Neural progenitor cell (in vitro differentiated cells): ENCODE measurements around the gene C5orf34.

Experiments used
- CTCF ChIP-seq: fragments of 200-600 bp; sonication (generic); IDR thresholded peaks from 2 replicates; pipeline ENCODE4 v1.5.1; 2017; ENCODE audit warnings: antibody characterized with exemption, mild to moderate bottlenecking
- EZH2 ChIP-seq: fragments of 200-600 bp; sonication (generic); IDR thresholded peaks from 2 replicates; pipeline ENCODE4 v1.6.1; 2017; ENCODE audit warnings: antibody characterized with exemption, mild to moderate bottlenecking, moderate library complexity
- EZH2phosphoT487 ChIP-seq: fragments of 200-600 bp; sonication (generic); IDR thresholded peaks from 2 replicates; pipeline ENCODE4 v1.6.1; 2017; ENCODE audit warnings: antibody characterized with exemption

GRCh38 chr5:43536972-43537371, 22.0 kb upstream of the C5orf34 start:
- TF ChIP-seq EZH2 (no peak), CTCF (no peak), EZH2phosphoT487 (no peak)
